ENCODE measurements around the gene CYB561D2.

CYB561D2 gene

DNA sequence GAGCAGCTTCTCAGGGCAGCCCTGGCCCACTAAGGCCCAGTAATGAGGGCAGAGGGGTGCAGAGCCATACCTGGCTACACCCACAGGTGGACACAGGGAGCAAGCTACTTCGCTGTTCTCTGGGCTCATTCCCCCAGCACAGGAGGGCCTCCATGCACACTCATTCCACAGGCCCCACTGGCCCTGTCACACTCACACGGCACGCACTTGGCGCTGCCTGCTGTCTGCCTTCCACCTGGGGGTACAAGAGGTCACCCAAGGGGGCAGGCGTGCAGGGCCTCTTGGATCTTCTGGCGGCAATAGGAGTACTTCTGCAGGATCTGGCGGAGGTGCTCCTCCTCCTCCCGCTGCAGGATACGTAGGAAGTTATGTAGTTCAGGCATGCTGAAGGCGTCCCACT, 20.3 kb upstream of the CYB561D2 start:
- H3K27ac ChIP-seq (ENCODE audit: low read depth, low read length, poor library complexity, severe bottlenecking): no peak overlapping the region
- H3K4me1 ChIP-seq (ENCODE audit: insufficient read depth, low read length, severe bottlenecking): peaks cover 38% of the 10 kb centered on the region
- H4K20me1 ChIP-seq (ENCODE audit: insufficient read depth, low read length): no peaks in the 10 kb centered on the region
- no peak overlapping the region for H3K4me2 ChIP-seq (ENCODE audit: low read length)
- H3K27me3 ChIP-seq (ENCODE audit: insufficient read depth, low read length): no peaks in the 10 kb centered on the region
- H3K79me2 ChIP-seq (ENCODE audit: insufficient read depth, low read length): peaks cover 24% of the 10 kb centered on the region
- no peak overlapping the region for H3K4me3 ChIP-seq (ENCODE audit: low read depth, low read length, poor library complexity, severe bottlenecking)
- no peaks in the 10 kb centered on the region for H3F3A ChIP-seq (ENCODE audit: insufficient read depth, low read length)
- TF ChIP-seq EZH2 (IDR thresholded peaks at IDR 0.05; ENCODE audit: borderline replicate concordance, low read length): no peak
- peaks cover 53% of the 10 kb centered on the region for H3K36me3 ChIP-seq (ENCODE audit: insufficient read depth, low read length)
- no peaks in the 10 kb centered on the region for H3K9me3 ChIP-seq (ENCODE audit: low read length)
- no peak overlapping the region for H2AFZ ChIP-seq (ENCODE audit: low read length)
- no peak overlapping the region for H3K9ac ChIP-seq (ENCODE audit: low read length)
- H3K9me2 ChIP-seq (ENCODE audit: low read depth, low read length): no peaks in the 10 kb centered on the region

DNA sequence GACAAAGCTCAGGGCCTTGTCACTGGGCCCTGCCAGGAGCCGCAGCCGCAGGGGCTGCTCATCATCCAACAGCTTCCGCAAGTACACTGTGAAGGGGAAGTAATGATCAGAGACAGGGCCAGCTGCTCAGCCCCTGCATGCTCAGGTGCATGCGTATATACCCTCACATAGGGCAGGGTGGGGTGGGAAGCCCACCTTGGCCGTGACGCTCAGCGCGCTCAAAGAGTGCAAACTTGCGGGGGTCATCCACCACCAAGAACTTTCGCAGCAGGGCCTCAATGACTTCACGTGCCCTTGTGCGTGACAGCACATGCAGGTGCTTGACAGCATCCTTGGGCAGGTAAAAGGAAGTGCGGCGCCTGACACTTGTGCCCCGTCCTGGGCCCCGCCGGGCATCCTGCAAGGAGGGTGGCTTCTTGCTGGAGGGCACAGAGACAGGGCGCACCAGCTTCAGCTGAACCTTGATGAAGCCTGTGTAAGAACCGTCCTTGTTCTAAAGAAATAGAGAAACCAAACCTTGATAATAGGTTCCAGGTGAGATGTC, 19.2 kb upstream of the CYB561D2 start:
- H3K27me3 ChIP-seq (ENCODE audit: insufficient read depth, low read length): no peaks in the 10 kb centered on the region
- no peaks in the 10 kb centered on the region for H4K20me1 ChIP-seq (ENCODE audit: insufficient read depth, low read length)
- no peak overlapping the region for H3K4me2 ChIP-seq (ENCODE audit: low read length)
- H3K9ac ChIP-seq (ENCODE audit: low read length): no peak overlapping the region
- peaks cover 49% of the 10 kb centered on the region for H3K4me1 ChIP-seq (ENCODE audit: insufficient read depth, low read length, severe bottlenecking)
- no peaks in the 10 kb centered on the region for H3F3A ChIP-seq (ENCODE audit: insufficient read depth, low read length)
- no peak for TF ChIP-seq EZH2 (IDR thresholded peaks at IDR 0.05; ENCODE audit: borderline replicate concordance, low read length)
- no peak for TF ChIP-seq CTCF (IDR thresholded peaks at IDR 0.05; ENCODE audit: low read length)
- H3K36me3 ChIP-seq (ENCODE audit: insufficient read depth, low read length): peaks cover 47% of the 10 kb centered on the region
- H3K79me2 ChIP-seq (ENCODE audit: insufficient read depth, low read length): peaks cover 35% of the 10 kb centered on the region
- no peaks in the 10 kb centered on the region for H3K9me2 ChIP-seq (ENCODE audit: low read depth, low read length)
- H3K9me3 ChIP-seq (ENCODE audit: low read length): no peaks in the 10 kb centered on the region
- no peak overlapping the region for H3K27ac ChIP-seq (ENCODE audit: low read depth, low read length, poor library complexity, severe bottlenecking)
- H3K4me3 ChIP-seq (ENCODE audit: low read depth, low read length, poor library complexity, severe bottlenecking): no peak overlapping the region
- H2AFZ ChIP-seq (ENCODE audit: low read length): no peak overlapping the region

DNA sequence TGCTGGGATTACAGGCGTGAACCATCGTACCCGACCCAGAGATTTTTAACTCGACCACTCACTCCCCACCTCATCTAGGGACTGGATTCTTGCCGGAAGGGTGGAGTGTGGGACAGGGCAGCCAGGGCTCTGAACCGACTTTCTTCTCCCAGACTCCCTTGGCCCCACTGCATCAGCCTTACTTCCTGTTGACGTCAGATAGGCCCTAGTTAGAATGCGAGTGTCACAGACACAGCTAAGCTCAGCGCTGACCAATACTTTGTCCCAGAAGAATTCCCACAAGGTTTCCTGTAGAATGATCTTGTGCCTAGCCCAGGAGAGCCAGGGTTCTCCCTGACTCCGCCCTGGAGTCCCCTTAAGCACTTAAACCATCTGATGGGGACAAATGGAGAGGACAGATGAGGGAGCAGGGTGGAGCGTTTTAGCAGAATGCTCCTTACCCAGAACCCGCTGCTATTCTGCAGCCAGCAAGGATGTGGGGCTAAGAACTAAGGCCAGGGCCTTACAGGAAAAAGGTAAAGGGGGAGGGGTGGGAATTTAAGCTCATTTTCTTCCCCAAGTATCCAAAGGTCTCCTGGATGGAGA, 16.8 kb upstream of the CYB561D2 start:
- Histone ChIP-seq H2AFZ (ENCODE audit: low read length) (no peak overlapping the region), H4K20me1 (ENCODE audit: insufficient read depth, low read length) (no peaks in the 10 kb centered on the region), H3K4me2 (ENCODE audit: low read length) (peak overlapping the region; percentile 55), H3K9ac (ENCODE audit: low read length) (peak overlapping the region; percentile 36; the same call in 1 of the 2 replicates), H3K27me3 (ENCODE audit: insufficient read depth, low read length) (no peaks in the 10 kb centered on the region), H3F3A (ENCODE audit: insufficient read depth, low read length) (0 out of 2 replicates have a peak, but pooled peaks cover 3% of the 10 kb centered on the region), H3K36me3 (ENCODE audit: insufficient read depth, low read length) (peaks cover 50% of the 10 kb centered on the region), H3K9me2 (ENCODE audit: low read depth, low read length) (no peaks in the 10 kb centered on the region), H3K9me3 (ENCODE audit: low read length) (no peaks in the 10 kb centered on the region), H3K27ac (ENCODE audit: low read depth, low read length, poor library complexity, severe bottlenecking) (peak overlapping the region; percentile 19), H3K4me1 (ENCODE audit: insufficient read depth, low read length, severe bottlenecking) (peaks cover 46% of the 10 kb centered on the region), H3K79me2 (ENCODE audit: insufficient read depth, low read length) (peaks cover 32% of the 10 kb centered on the region), H3K4me3 (ENCODE audit: low read depth, low read length, poor library complexity, severe bottlenecking) (no peak overlapping the region)
- TF ChIP-seq CTCF (IDR thresholded peaks at IDR 0.05; ENCODE audit: low read length) (no peak), EZH2 (IDR thresholded peaks at IDR 0.05; ENCODE audit: borderline replicate concordance, low read length) (no peak)
